Fibroblast of upper back skin (primary cell): ENCODE data around the gene LMNA.

Experiments
- DNase-seq: peaks from one replicate; pipeline ENCODE4 v3.0.0-alpha.2; 2013

The LMNA gene

GRCh38 chr1:156082309-156083091 lies 32.0 kb upstream of the LMNA start, which contains the start of gene MEX3A:
Gene MEX3A, minus strand, starts transcription at chr1:156082465. Its CDS starts 467 bp downstream, at chr1:156081998.
- DNase-seq: peak; percentile 78

- DNase-seq: no peak
These were observed 30.4 kb upstream of the LMNA start for GRCh38 chr1:156083800-156084790.

GRCh38 chr1:156086256-156086662 lies 28.3 kb upstream of the LMNA start:
- DNase-seq: peak; percentile 58

- no peak for DNase-seq
These were observed 24.8 kb upstream of the LMNA start for GRCh38 chr1:156089704-156090103.

GRCh38 chr1:156090138-156090839 lies 24.2 kb upstream of the LMNA start:
- DNase-seq: no peak

- peak; percentile 75 for DNase-seq
These were observed 23.7 kb upstream of the LMNA start for GRCh38 chr1:156090840-156091188.

- no peak for DNase-seq
These were observed 22.9 kb upstream of the LMNA start for GRCh38 chr1:156091610-156092009.

- DNase-seq: no peak
These were observed 18.5 kb upstream of the LMNA start for GRCh38 chr1:156095906-156096508.

GRCh38 chr1:156096640-156097391 lies 17.7 kb upstream of the LMNA start:
- peak; percentile 84 for DNase-seq

GRCh38 chr1:156097499-156098178 lies 16.9 kb upstream of the LMNA start:
- DNase-seq: no peak

- no peak for DNase-seq
These were observed 15.7 kb upstream of the LMNA start for GRCh38 chr1:156098784-156099183.

- no peak for DNase-seq
These were observed 15.2 kb upstream of the LMNA start for GRCh38 chr1:156099282-156099681.

- DNase-seq: no peak
These were observed 14.1 kb upstream of the LMNA start for GRCh38 chr1:156100205-156100995.

- no peak for DNase-seq
These were observed 12.6 kb upstream of the LMNA start for GRCh38 chr1:156101880-156102279.

- peak; percentile 73 for DNase-seq
These were observed 11.6 kb upstream of the LMNA start for GRCh38 chr1:156102633-156103511.

GRCh38 chr1:156103521-156103947 lies 11.0 kb upstream of the LMNA start:
- peak; percentile 73 for DNase-seq

GRCh38 chr1:156104065-156104810 lies 10.3 kb upstream of the LMNA start:
- DNase-seq: peak; percentile 75
